Loucy (cell line): ENCODE data around the gene RAMACL.

ENCODE experiments used
- H2AFZ ChIP-seq: fragments of 200-600 bp; sonication (generic); 2 replicates; pipeline ENCODE4 v1.6.0; 2016; ENCODE audit warnings: antibody characterized with exemption, mild to moderate bottlenecking, low read length, moderate library complexity
- H3F3A ChIP-seq: fragments of 200-600 bp; 2 replicates; pipeline ENCODE4 v1.6.0; 2016; ENCODE audit warnings: antibody characterized with exemption, low read depth, mild to moderate bottlenecking
- H3K27me3 ChIP-seq: fragments of 200-600 bp; sonication (generic); 2 replicates; pipeline ENCODE4 v1.6.1; 2014; ENCODE audit warnings: low read length, mild to moderate bottlenecking; ENCODE audit not compliant: insufficient read depth, poor library complexity, severe bottlenecking
- H3K36me3 ChIP-seq: fragments of 200-600 bp; sonication (generic); 2 replicates; pipeline ENCODE4 v1.6.1; 2016; ENCODE audit warnings: low read length; ENCODE audit not compliant: insufficient read depth
- H3K4me1 ChIP-seq: fragments of 200-600 bp; sonication (generic); 2 replicates; pipeline ENCODE4 v1.5.1; 2014; ENCODE audit warnings: low read length, mild to moderate bottlenecking; ENCODE audit not compliant: insufficient read depth, poor library complexity, severe bottlenecking
- H3K4me2 ChIP-seq: fragments of 200-600 bp; sonication (generic); 2 replicates; pipeline ENCODE4 v1.6.0; 2014; ENCODE audit warnings: antibody characterized with exemption, low read length, low read depth, mild to moderate bottlenecking; ENCODE audit not compliant: poor library complexity, severe bottlenecking
- H3K4me3 ChIP-seq: fragments of 200-600 bp; sonication (generic); 2 replicates; pipeline ENCODE4 v1.5.1; 2014; ENCODE audit warnings: low read length, mild to moderate bottlenecking, mixed read lengths; ENCODE audit not compliant: poor library complexity, severe bottlenecking
- H3K79me2 ChIP-seq: fragments of 200-600 bp; sonication (generic); 2 replicates; pipeline ENCODE4 v1.6.1; 2014; ENCODE audit warnings: low read length; ENCODE audit not compliant: insufficient read depth
- H3K9ac ChIP-seq: fragments of 200-600 bp; sonication (generic); 2 replicates; pipeline ENCODE4 v1.6.0; 2014; ENCODE audit warnings: mild to moderate bottlenecking, low read depth, low read length, moderate library complexity; ENCODE audit not compliant: poor library complexity, severe bottlenecking
- H3K9me2 ChIP-seq: fragments of 200-600 bp; sonication (generic); replicated peaks from 2 replicates; pipeline ENCODE4 v1.6.1; 2016; ENCODE audit warnings: low read depth, low read length, mixed read lengths
- H3K9me3 ChIP-seq: fragments of 200-600 bp; sonication (generic); 2 replicates; pipeline ENCODE4 v1.6.1; 2014; ENCODE audit warnings: mild to moderate bottlenecking, antibody characterized with exemption, low read length, low read depth; ENCODE audit not compliant: insufficient read depth
- H4K20me1 ChIP-seq: fragments of 200-600 bp; sonication (generic); 2 replicates; pipeline ENCODE4 v1.6.0; 2014; ENCODE audit warnings: antibody characterized with exemption, low read length, mild to moderate bottlenecking; ENCODE audit not compliant: insufficient read depth, poor library complexity, severe bottlenecking
- CTCF ChIP-seq: fragments of 200-600 bp; sonication (generic); conservative IDR thresholded peaks from 2 replicates; pipeline ENCODE4 v1.5.1; 2014; ENCODE audit warnings: mild to moderate bottlenecking, antibody characterized with exemption, low read length
- EZH2phosphoT487 ChIP-seq: fragments of 200-600 bp; IDR thresholded peaks from 2 replicates; pipeline ENCODE4 v1.6.1; 2018; ENCODE audit warnings: antibody characterized with exemption, mild to moderate bottlenecking, moderate library complexity, borderline replicate concordance

The RAMACL gene

DNA sequence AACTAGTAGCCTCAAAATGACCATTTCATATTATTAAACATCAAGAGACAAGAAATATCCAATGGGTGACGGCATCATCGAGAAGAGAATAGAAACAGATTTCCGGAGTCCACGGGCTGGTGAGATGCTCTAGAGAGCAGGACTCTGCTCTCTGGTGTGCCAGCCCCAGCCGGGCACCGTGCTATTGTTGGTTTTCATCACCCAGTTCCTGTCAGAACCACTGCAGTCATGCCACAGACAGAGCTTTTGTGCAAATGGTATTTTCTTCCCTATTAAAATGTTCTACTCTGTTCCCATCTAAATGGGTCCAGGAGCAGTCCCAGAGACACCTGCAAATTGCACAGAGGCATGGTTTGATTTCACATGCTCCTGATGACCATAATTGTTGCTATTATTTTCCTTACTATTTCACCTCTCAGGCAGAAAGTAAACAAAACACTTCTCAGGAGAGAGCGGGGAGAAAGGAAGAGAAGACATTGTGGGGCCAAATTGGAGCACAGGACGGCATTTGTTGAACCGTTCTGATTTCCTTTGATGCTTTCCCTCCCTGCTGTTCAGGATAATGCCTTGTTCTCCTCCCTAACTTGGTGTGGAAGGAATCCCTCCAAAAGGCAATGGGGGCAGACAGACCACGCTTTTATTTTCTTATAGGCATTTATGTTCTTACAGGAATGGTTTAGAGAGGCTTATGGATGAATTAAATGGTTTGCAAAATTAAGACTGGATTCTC, 11.4 kb upstream of the RAMACL start:
- H3K4me2 ChIP-seq, result no peak overlapping the region
- H3K79me2 ChIP-seq, result no peaks in the 10 kb centered on the region
- TF ChIP-seq EZH2phosphoT487 (no peak), CTCF (no peak)
- no peak overlapping the region for H3K4me3 ChIP-seq
- no peaks in the 10 kb centered on the region for H3K36me3 ChIP-seq
- H4K20me1 ChIP-seq, result no peaks in the 10 kb centered on the region
- H2AFZ ChIP-seq, result no peak overlapping the region
- H3F3A ChIP-seq, result no peaks in the 10 kb centered on the region
- no peak overlapping the region for H3K9ac ChIP-seq
- H3K9me3 ChIP-seq, result no peaks in the 10 kb centered on the region
- no peaks in the 10 kb centered on the region for H3K9me2 ChIP-seq
- H3K27me3 ChIP-seq, result no peaks in the 10 kb centered on the region
- no peaks in the 10 kb centered on the region for H3K4me1 ChIP-seq

DNA sequence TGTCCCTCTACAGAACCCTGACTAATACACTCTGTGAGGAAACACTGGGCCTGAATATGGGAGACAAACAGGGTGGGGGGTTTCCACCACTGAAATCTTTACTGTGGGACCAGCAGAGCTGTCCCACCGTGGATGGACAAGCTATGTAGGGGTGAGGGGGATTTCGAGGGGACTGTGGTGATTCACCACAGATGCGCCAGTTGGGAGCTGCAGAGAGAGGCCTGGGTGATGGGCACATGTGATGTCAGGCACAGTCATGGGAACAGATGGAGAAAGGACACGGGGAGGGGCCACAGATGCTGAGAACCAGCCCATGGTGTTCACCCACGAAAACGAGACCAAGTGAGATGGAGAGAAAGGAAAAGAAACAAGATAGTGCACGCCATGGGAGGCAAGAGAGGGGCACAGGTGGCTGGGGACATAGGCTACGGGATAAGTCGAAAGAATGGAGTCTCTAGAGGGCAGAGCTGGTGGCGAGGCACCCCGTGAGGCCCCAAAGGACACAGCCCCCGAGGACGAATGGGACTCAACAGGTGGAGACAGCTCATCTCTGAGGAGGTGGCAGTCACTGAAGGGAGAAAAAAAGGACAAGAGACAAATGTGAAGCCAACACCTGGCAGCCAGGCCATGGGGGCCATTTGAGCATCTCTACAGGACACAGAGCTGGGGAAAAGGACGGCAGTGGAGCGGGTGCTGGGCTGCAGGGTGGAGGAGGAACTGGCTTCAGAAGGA, 10.5 kb upstream of the RAMACL start:
- no peak overlapping the region for H3K4me2 ChIP-seq
- no peaks in the 10 kb centered on the region for H3K36me3 ChIP-seq
- H3K9ac ChIP-seq, result no peak overlapping the region
- TF ChIP-seq CTCF (no peak), EZH2phosphoT487 (no peak)
- H3K27me3 ChIP-seq, result no peaks in the 10 kb centered on the region
- H3K9me2 ChIP-seq, result no peaks in the 10 kb centered on the region
- no peaks in the 10 kb centered on the region for H4K20me1 ChIP-seq
- no peak overlapping the region for H3K4me3 ChIP-seq
- no peaks in the 10 kb centered on the region for H3F3A ChIP-seq
- no peaks in the 10 kb centered on the region for H3K4me1 ChIP-seq
- no peaks in the 10 kb centered on the region for H3K9me3 ChIP-seq
- H2AFZ ChIP-seq, result no peak overlapping the region
- no peaks in the 10 kb centered on the region for H3K79me2 ChIP-seq

DNA sequence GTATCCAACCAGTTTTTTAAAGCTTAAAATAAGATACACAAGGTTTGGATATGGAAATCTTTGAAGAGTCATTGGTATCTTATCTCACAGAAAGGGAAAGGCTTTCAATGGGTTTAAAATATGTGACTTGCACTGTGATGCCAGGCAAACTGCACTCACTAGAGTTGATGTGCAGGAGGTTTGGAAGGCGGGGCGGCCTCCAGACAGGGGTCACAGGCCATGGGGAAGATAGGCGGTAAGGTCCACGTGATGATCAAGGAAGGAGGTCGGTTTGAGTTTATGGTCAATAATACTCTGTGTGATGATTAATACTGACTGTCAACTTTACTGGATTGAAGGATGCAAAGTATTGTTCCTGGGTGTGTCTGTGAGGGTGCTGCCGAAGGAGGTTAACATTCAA, 9.5 kb upstream of the RAMACL start:
- Histone ChIP-seq H3K27me3 (no peaks in the 10 kb centered on the region), H3K9me2 (no peaks in the 10 kb centered on the region), H3K4me2 (no peak overlapping the region), H3K9ac (no peak overlapping the region), H4K20me1 (no peaks in the 10 kb centered on the region), H3F3A (no peaks in the 10 kb centered on the region), H3K4me3 (no peak overlapping the region), H3K36me3 (no peaks in the 10 kb centered on the region), H2AFZ (no peak overlapping the region), H3K4me1 (no peaks in the 10 kb centered on the region), H3K79me2 (no peaks in the 10 kb centered on the region), H3K9me3 (no peaks in the 10 kb centered on the region)
- TF ChIP-seq EZH2phosphoT487 (no peak), CTCF (no peak)
